Measurements from ENCODE around the gene POP4. TPM values are rescaled to one million over a fixed set of nuclear protein-coding genes. Genes with fewer than 3 reads are reported as not detected.

The POP4 gene
- total and polyA plus RNA-seq, 9 of the 15 experiments (the other 6 are each of a cell fraction or from before 2014, with no cell fraction given): 42.1 to 128 (median 99.0) TPM

DNA sequence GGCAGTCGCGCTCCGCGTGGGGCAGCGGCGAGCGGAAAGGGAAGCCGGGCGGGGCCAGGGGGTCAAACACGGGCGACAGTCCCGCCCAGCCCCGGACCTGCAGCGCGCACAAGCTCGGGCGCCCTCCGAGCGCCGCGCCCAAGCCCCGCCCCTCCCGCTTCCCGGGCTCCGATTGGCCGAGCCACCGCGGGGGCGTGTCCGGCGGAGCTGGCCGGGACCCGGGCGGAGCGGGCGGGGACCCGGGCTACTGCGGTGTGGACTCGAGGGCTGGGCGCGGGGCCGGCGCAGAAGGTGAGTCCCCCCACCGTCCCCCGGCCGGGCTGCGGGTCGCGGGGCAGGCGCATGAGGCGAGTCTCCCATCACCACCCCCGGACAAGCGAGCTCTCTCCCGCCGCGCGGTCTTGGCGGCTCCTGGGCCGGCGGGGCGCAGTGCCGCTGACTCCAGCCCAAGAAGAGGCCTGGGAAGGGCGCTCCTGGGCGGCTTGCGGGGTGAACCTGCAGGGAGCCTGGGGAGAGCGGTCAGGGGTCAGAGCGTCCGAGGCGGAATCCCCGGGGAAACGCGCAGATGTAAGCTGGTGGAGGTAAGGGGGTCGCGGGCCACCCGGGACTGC is 59.2 kb downstream of the POP4 start, which contains the start of gene PLEKHF1 (continued):
- TF ChIP-seq, protein P1, sequence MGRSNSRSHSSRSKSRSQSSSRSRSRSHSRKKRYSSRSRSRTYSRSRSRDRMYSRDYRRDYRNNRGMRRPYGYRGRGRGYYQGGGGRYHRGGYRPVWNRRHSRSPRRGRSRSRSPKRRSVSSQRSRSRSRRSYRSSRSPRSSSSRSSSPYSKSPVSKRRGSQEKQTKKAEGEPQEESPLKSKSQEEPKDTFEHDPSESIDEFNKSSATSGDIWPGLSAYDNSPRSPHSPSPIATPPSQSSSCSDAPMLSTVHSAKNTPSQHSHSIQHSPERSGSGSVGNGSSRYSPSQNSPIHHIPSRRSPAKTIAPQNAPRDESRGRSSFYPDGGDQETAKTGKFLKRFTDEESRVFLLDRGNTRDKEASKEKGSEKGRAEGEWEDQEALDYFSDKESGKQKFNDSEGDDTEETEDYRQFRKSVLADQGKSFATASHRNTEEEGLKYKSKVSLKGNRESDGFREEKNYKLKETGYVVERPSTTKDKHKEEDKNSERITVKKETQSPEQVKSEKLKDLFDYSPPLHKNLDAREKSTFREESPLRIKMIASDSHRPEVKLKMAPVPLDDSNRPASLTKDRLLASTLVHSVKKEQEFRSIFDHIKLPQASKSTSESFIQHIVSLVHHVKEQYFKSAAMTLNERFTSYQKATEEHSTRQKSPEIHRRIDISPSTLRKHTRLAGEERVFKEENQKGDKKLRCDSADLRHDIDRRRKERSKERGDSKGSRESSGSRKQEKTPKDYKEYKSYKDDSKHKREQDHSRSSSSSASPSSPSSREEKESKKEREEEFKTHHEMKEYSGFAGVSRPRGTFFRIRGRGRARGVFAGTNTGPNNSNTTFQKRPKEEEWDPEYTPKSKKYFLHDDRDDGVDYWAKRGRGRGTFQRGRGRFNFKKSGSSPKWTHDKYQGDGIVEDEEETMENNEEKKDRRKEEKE (IDR thresholded peaks at IDR 0.05; ENCODE audit: borderline replicate concordance in 1 of 2, control insufficient read depth in 1 of 2, low read depth in 2 of 2, low read length in 1 of 2): no peak
- no peak for TF ChIP-seq ZNF121 (CRISPR knock-in tag; conservative IDR thresholded peaks at IDR 0.05)
- no peak for TF ChIP-seq RFX5 (IDR thresholded peaks at IDR 0.05; ENCODE audit: low read depth, low read length)
- TF ChIP-seq HDAC8 (tag; IDR thresholded peaks at IDR 0.05): no peak
- no peak for TF ChIP-seq ZNF143 (CRISPR knock-in tag; IDR thresholded peaks at IDR 0.05)
- TF ChIP-seq, protein P2, sequence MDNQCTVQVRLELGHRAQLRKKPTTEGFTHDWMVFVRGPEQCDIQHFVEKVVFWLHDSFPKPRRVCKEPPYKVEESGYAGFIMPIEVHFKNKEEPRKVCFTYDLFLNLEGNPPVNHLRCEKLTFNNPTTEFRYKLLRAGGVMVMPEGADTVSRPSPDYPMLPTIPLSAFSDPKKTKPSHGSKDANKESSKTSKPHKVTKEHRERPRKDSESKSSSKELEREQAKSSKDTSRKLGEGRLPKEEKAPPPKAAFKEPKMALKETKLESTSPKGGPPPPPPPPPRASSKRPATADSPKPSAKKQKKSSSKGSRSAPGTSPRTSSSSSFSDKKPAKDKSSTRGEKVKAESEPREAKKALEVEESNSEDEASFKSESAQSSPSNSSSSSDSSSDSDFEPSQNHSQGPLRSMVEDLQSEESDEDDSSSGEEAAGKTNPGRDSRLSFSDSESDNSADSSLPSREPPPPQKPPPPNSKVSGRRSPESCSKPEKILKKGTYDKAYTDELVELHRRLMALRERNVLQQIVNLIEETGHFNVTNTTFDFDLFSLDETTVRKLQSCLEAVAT (IDR thresholded peaks at IDR 0.05): no peak
- no peak for TF ChIP-seq NUFIP1 (IDR thresholded peaks at IDR 0.05; ENCODE audit: partially characterized antibody)
- TF ChIP-seq MEF2D (tag; conservative IDR thresholded peaks at IDR 0.05; ENCODE audit: low read depth): no peak
- no peak for TF ChIP-seq NR3C1 (CRISPR knock-in tag; IDR thresholded peaks at IDR 0.05)
- no peak for TF ChIP-seq ZNF41 (CRISPR knock-in tag; conservative IDR thresholded peaks at IDR 0.05)
- TF ChIP-seq KDM1A (IDR thresholded peaks at IDR 0.05): no peak
- TF ChIP-seq LARP7 (IDR thresholded peaks at IDR 0.05): no peak
- TF ChIP-seq ZEB2 (IDR thresholded peaks at IDR 0.05): no peak
- no peak for TF ChIP-seq ASH1L (IDR thresholded peaks at IDR 0.05; ENCODE audit: borderline replicate concordance, low read depth, partially characterized antibody)
- TF ChIP-seq, protein P3, sequence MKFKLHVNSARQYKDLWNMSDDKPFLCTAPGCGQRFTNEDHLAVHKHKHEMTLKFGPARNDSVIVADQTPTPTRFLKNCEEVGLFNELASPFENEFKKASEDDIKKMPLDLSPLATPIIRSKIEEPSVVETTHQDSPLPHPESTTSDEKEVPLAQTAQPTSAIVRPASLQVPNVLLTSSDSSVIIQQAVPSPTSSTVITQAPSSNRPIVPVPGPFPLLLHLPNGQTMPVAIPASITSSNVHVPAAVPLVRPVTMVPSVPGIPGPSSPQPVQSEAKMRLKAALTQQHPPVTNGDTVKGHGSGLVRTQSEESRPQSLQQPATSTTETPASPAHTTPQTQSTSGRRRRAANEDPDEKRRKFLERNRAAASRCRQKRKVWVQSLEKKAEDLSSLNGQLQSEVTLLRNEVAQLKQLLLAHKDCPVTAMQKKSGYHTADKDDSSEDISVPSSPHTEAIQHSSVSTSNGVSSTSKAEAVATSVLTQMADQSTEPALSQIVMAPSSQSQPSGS (CRISPR knock-in tag; IDR thresholded peaks at IDR 0.05): no peak
- TF ChIP-seq SP1 (CRISPR knock-in tag; IDR thresholded peaks at IDR 0.05): no peak
- TF ChIP-seq, protein P4, sequence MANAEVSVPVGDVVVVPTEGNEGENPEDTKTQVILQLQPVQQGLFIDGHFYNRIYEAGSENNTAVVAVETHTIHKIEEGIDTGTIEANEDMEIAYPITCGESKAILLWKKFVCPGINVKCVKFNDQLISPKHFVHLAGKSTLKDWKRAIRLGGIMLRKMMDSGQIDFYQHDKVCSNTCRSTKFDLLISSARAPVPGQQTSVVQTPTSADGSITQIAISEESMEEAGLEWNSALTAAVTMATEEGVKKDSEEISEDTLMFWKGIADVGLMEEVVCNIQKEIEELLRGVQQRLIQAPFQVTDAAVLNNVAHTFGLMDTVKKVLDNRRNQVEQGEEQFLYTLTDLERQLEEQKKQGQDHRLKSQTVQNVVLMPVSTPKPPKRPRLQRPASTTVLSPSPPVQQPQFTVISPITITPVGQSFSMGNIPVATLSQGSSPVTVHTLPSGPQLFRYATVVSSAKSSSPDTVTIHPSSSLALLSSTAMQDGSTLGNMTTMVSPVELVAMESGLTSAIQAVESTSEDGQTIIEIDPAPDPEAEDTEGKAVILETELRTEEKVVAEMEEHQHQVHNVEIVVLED (CRISPR knock-in tag; IDR thresholded peaks at IDR 0.05): no peak
- TF ChIP-seq, protein P5, sequence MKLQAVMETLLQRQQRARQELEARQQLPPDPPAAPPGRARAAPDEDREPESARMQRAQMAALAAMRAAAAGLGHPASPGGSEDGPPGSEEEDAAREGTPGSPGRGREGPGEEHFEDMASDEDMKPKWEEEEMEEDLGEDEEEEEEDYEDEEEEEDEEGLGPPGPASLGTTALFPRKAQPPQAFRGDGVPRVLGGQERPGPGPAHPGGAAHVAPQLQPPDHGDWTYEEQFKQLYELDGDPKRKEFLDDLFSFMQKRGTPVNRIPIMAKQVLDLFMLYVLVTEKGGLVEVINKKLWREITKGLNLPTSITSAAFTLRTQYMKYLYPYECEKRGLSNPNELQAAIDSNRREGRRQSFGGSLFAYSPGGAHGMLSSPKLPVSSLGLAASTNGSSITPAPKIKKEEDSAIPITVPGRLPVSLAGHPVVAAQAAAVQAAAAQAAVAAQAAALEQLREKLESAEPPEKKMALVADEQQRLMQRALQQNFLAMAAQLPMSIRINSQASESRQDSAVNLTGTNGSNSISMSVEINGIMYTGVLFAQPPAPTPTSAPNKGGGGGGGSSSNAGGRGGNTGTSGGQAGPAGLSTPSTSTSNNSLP (IDR thresholded peaks at IDR 0.05; ENCODE audit: borderline replicate concordance, low read depth, low read length): no peak

Measured in K562 (cell line).